Measurements from ENCODE around the gene SCN5A.
A peak's percentile ranks its signal among the peaks of the same experiment; 100 is the strongest.

SCN5A gene

DNA sequence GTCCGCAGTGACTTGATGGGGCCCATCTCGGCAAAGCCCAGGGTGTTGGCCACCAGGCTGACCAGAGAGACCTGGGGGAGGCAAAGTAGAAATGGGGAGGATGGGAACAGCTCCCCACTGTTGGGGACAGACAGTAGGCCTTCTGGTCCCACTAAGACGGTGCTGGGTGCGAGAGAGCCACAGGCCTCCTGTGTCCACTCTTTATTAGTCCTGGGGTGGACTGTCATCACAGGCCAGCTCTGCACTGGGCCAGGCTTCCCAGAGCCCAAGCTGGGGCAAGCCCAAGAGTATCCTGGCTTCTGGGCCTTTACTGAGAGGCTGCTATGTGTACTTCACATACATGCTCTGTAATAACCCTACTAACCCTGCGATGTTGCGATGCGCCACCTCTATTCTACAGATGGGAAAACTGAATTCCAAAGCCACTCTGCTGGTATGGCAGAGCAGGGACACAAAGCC is 87.0 kb downstream of the SCN5A start:
- H3K9me3 ChIP-seq (ENCODE audit: severe bottlenecking), result no peaks in the 10 kb centered on the region
- DNase-seq, result no peak
- H3K36me3 ChIP-seq, result no peaks in the 10 kb centered on the region
- no peaks in the 10 kb centered on the region for H3K27me3 ChIP-seq (ENCODE audit: insufficient read depth, low read depth, severe bottlenecking)
- TF ChIP-seq, protein P1, sequence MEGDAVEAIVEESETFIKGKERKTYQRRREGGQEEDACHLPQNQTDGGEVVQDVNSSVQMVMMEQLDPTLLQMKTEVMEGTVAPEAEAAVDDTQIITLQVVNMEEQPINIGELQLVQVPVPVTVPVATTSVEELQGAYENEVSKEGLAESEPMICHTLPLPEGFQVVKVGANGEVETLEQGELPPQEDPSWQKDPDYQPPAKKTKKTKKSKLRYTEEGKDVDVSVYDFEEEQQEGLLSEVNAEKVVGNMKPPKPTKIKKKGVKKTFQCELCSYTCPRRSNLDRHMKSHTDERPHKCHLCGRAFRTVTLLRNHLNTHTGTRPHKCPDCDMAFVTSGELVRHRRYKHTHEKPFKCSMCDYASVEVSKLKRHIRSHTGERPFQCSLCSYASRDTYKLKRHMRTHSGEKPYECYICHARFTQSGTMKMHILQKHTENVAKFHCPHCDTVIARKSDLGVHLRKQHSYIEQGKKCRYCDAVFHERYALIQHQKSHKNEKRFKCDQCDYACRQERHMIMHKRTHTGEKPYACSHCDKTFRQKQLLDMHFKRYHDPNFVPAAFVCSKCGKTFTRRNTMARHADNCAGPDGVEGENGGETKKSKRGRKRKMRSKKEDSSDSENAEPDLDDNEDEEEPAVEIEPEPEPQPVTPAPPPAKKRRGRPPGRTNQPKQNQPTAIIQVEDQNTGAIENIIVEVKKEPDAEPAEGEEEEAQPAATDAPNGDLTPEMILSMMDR (IDR thresholded peaks at IDR 0.05; ENCODE audit: low read depth, low read length), result no peak
- H3K4me3 ChIP-seq (ENCODE audit: low read depth, low read length), result no peak overlapping the region
- no peak overlapping the region for H3K27ac ChIP-seq

DNA sequence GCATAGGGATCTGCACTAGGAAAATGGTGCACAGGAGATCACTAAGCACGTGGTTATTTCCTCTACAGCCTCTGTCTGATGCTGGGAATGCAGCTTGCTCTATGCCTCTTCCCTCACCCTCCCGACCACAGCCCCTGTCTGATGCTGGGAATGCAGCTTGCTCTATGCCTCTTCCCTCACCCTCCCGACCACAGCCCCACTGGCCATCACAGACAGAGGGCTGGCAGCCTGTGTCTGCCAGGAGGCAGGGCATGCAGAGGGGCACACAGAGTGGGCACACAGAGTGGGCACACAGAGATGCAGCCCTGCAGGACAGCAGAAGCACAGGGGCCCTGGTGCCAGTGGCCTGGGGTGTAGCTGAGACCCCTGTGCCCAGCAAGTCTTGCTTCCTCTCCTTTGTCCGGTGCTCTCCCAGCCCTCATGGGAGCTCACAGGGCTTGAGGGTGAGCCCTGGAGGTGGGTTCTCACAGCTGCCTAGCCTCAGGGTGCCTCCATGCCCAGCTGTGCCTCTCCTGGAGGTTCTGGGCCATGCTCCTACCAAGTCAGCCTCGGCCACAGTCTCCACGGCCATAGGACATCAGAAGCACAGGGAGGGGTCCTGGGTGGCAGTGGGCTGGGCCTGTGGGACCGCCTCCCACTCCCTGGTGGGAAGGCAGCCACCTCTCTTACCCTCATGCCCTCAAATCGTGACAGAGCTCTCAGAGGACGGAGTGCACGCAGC is 87.6 kb downstream of the SCN5A start:
- Histone ChIP-seq H3K9me3 (ENCODE audit: severe bottlenecking) (no peaks in the 10 kb centered on the region), H3K36me3 (no peaks in the 10 kb centered on the region), H3K4me3 (ENCODE audit: low read depth, low read length) (no peak overlapping the region), H3K27ac (no peak overlapping the region), H3K27me3 (ENCODE audit: insufficient read depth, low read depth, severe bottlenecking) (no peaks in the 10 kb centered on the region)
- TF ChIP-seq, protein P1 (IDR thresholded peaks at IDR 0.05; ENCODE audit: low read depth, low read length), result no peak
- DNase-seq, result no peak

DNA sequence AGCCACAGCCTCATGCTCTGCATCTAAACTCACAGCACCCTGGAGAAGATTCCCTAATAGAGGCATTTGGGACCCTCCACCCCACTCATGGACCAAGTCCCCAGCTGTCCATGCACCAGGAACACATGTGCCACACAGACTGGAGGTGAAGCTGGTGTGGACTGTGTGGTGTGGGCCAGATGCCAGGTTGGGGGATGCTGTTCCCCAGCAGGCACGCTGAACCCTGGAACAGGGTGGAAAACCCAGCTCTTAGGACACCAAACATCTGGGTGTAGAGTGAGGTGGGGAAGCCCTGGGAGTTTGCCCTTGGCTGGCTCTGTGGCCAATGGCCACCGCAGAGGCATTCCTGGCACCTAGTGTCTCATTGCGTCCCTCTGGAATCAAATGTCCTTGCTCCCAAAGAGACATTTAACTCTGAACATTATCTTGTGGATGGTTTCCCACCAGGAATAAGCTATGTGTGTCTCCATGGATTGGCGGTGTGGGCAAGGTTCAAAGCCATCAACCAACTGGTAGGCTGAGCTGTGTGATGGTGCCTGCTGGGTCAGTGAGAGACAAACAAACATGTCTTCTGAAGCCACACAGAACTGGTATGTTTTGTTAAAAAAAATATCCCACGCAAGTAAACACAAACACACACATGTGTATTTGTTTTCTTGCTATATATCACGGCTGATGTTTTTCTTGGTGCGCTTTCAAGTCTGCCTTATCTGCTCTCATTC is 88.3 kb downstream of the SCN5A start:
- H3K27ac ChIP-seq, result no peak overlapping the region
- DNase-seq, result no peak
- no peaks in the 10 kb centered on the region for H3K27me3 ChIP-seq (ENCODE audit: insufficient read depth, low read depth, severe bottlenecking)
- H3K36me3 ChIP-seq, result no peaks in the 10 kb centered on the region
- TF ChIP-seq, protein P1 (IDR thresholded peaks at IDR 0.05; ENCODE audit: low read depth, low read length), result no peak
- H3K9me3 ChIP-seq (ENCODE audit: severe bottlenecking), result no peaks in the 10 kb centered on the region
- no peak overlapping the region for H3K4me3 ChIP-seq (ENCODE audit: low read depth, low read length)

DNA sequence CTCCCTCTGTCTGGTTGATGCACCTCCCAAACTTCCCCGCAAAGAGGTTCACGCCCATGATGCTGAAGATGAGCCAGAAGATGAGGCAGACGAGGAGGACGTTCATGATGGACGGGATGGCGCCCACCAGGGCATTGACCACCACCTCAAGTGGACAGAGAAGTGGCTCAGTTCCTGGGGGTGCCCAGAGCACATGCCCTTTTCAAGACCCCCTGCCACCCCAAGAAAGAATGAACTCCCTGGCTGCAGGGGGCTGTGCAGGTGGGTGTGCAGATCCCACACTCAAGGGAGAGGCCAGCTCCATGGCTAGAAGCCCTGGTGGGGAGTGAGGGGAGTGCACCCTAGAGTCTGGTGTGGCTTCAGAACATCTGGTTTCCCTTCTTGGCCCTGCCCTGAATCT is 89.2 kb downstream of the SCN5A start:
- peak; percentile 1 for DNase-seq
- H3K36me3 ChIP-seq, result no peaks in the 10 kb centered on the region
- no peaks in the 10 kb centered on the region for H3K27me3 ChIP-seq (ENCODE audit: insufficient read depth, low read depth, severe bottlenecking)
- no peaks in the 10 kb centered on the region for H3K9me3 ChIP-seq (ENCODE audit: severe bottlenecking)
- H3K27ac ChIP-seq, result no peak overlapping the region
- TF ChIP-seq, protein P1 (IDR thresholded peaks at IDR 0.05; ENCODE audit: low read depth, low read length), result no peak
- no peak overlapping the region for H3K4me3 ChIP-seq (ENCODE audit: low read depth, low read length)

DNA sequence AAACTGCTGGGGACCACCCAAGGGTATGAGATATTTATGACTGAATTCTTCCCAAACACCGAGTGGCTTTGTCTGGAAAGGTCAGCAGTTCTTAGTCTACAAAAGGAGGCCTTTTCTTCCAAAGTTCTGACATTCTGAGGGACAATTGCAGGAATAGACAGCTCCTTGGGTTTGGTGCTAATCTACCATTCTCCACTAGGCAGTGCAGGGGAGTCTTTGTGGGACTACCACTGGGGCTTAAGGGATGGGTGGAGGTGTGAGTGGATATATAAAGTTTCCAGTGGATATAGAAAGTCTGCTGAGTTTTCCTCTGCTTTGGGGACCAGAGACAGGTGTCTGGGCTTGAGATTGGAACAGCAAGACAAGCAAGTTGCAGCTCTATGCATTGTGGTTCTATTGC is 90.6 kb downstream of the SCN5A start:
- H3K27ac ChIP-seq, result no peak overlapping the region
- H3K4me3 ChIP-seq (ENCODE audit: low read depth, low read length), result no peak overlapping the region
- TF ChIP-seq, protein P1 (IDR thresholded peaks at IDR 0.05; ENCODE audit: low read depth, low read length), result no peak
- H3K9me3 ChIP-seq (ENCODE audit: severe bottlenecking), result no peaks in the 10 kb centered on the region
- H3K36me3 ChIP-seq, result no peaks in the 10 kb centered on the region
- peak; percentile 3 for DNase-seq
- H3K27me3 ChIP-seq (ENCODE audit: insufficient read depth, low read depth, severe bottlenecking), result no peaks in the 10 kb centered on the region
